ENCODE measurements around the gene RIC8B.
"Not testable (repeated sequence)": the region's sequence is repeated elsewhere in the genome, so short reads cannot be mapped to it uniquely, and the experiment has no call there.

Gene RIC8B

GRCh38 chr12:106913456-106913855 is 139.0 kb downstream of the RIC8B start:
- DNase-seq (ENCODE audit: low read depth), result no peak
- TF ChIP-seq CTCF (IDR thresholded peaks at IDR 0.05; ENCODE audit: control insufficient read depth, extremely low read depth, insufficient read depth), result no peak
- H3K4me3 ChIP-seq (ENCODE audit: low read depth, low read length), result no peak overlapping the region

- H3K4me3 ChIP-seq (ENCODE audit: low read depth, low read length), result no peak overlapping the region
- TF ChIP-seq CTCF (IDR thresholded peaks at IDR 0.05; ENCODE audit: control insufficient read depth, extremely low read depth, insufficient read depth), result no peak
- DNase-seq (ENCODE audit: low read depth), result no peak
Measured at GRCh38 chr12:106914796-106915634, 140.5 kb downstream of the RIC8B start.

GRCh38 chr12:106915635-106916026 is 141.1 kb downstream of the RIC8B start:
- no peak for DNase-seq (ENCODE audit: low read depth)

GRCh38 chr12:106917503-106917902 is 143.0 kb downstream of the RIC8B start:
- no peak for TF ChIP-seq CTCF (IDR thresholded peaks at IDR 0.05; ENCODE audit: control insufficient read depth, extremely low read depth, insufficient read depth)
- DNase-seq (ENCODE audit: low read depth), result no peak
- H3K4me3 ChIP-seq (ENCODE audit: low read depth, low read length), result no peak overlapping the region

More at GRCh38 chr12:106915635-106916026, 141.1 kb downstream of the RIC8B start:
- no peak overlapping the region for H3K4me3 ChIP-seq (ENCODE audit: low read depth, low read length)
- TF ChIP-seq CTCF (IDR thresholded peaks at IDR 0.05; ENCODE audit: control insufficient read depth, extremely low read depth, insufficient read depth), result no peak

GRCh38 chr12:106918746-106919145 is 144.3 kb downstream of the RIC8B start:
- DNase-seq (ENCODE audit: low read depth), result no peak
- TF ChIP-seq CTCF (IDR thresholded peaks at IDR 0.05; ENCODE audit: control insufficient read depth, extremely low read depth, insufficient read depth), result peak; percentile 66
- no peak overlapping the region for H3K4me3 ChIP-seq (ENCODE audit: low read depth, low read length)

- peak; percentile 70 for TF ChIP-seq CTCF (IDR thresholded peaks at IDR 0.05; ENCODE audit: control insufficient read depth, extremely low read depth, insufficient read depth)
- H3K4me3 ChIP-seq (ENCODE audit: low read depth, low read length), result no peak overlapping the region
Measured at GRCh38 chr12:106919910-106920544, 145.5 kb downstream of the RIC8B start.

GRCh38 chr12:106921976-106922375 is 147.5 kb downstream of the RIC8B start:
- DNase-seq (ENCODE audit: low read depth); H3K4me3 ChIP-seq (ENCODE audit: low read depth, low read length): not testable (repeated sequence)

More at GRCh38 chr12:106919910-106920544, 145.5 kb downstream of the RIC8B start:
- peak; percentile 13 for DNase-seq (ENCODE audit: low read depth)

GRCh38 chr12:106923594-106923993 is 149.1 kb downstream of the RIC8B start:
- DNase-seq (ENCODE audit: low read depth); H3K4me3 ChIP-seq (ENCODE audit: low read depth, low read length): not testable (repeated sequence)

Measured in LNCaP clone FGC (cell line).